Measurements from ENCODE around the gene MLLT3. TPM values are rescaled to one million over a fixed set of nuclear protein-coding genes. Genes with fewer than 3 reads are reported as not detected.

Gene MLLT3
- total and polyA plus RNA-seq, 2 of the 8 experiments (the other 6 are each of a cell fraction or from before 2014, with no cell fraction given), result 5.9 to 9.6 TPM

DNA sequence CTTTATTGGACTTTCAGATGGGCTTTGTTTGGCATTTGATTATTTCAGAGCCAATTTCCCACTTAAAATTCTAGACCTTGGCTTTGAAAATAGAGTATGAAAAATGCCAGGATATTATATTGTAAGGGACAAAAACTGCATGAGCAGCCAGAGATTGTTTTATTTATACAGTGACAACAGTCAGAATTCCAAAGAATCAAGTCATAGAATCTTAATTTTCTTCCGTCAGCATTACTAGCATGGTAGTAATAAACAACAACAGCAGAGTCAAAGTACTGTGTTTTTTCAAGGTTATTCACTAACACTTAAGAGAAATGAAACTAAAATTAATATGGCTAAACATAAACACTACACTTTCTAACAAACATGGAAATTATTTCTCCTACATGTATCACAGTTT is 52.2 kb downstream of the MLLT3 start:
- Histone ChIP-seq H3K9ac (replicated peaks in 1 of 4; ENCODE audit: extremely low read depth in 1 of 4, low read depth in 3 of 4, low read length in 3 of 4) (no peak overlapping the region), H3K56ac (replicated peaks; ENCODE audit: insufficient read length, low read depth, low read length) (no peak overlapping the region), H4K5ac (ENCODE audit: insufficient read length, low read depth, low read length) (no peak overlapping the region), H3K79me1 (ENCODE audit: low read depth, low read length) (no peaks in the 10 kb centered on the region; the same call in 1 of the 2 replicates), H3K79me2 (ENCODE audit: control insufficient read depth in 1 of 2, insufficient read depth in 2 of 2, low read length in 2 of 2) (no peaks in the 10 kb centered on the region), H3K4me2 (ENCODE audit: insufficient read depth in 1 of 2, low read depth in 2 of 2, low read length in 2 of 2) (no peak overlapping the region), H2BK5ac (ENCODE audit: low read depth, low read length) (no peak overlapping the region), H3K36me3 (ENCODE audit: control insufficient read depth in 2 of 4, insufficient read depth in 4 of 4, low read length in 3 of 4) (no peaks in the 10 kb centered on the region), H3K23me2 (ENCODE audit: low read depth, low read length) (no peaks in the 10 kb centered on the region), H3K4ac (replicated peaks; ENCODE audit: insufficient read length, low read depth, low read length) (no peak overlapping the region), H3K23ac (ENCODE audit: insufficient read length) (no peak overlapping the region), H2AK5ac (ENCODE audit: low read depth, low read length) (no peak overlapping the region), H2BK120ac (replicated peaks; ENCODE audit: low read depth, low read length) (no peak overlapping the region), H4K8ac (ENCODE audit: extremely low read depth, insufficient read depth, low read length) (no peak overlapping the region), H2BK15ac (ENCODE audit: low read length) (no peak overlapping the region), H3K4me3 (ENCODE audit: extremely low read depth in 1 of 4, insufficient read depth in 2 of 4, low read depth in 3 of 4, low read length in 4 of 4) (no peak overlapping the region), H2BK12ac (ENCODE audit: low read depth, low read length) (no peak overlapping the region), H3K4me1 (replicated peaks in 1 of 4; ENCODE audit: control insufficient read depth in 3 of 4, insufficient read depth in 4 of 4, low read length in 3 of 4) (no peaks in the 10 kb centered on the region), H2BK20ac (ENCODE audit: low read length) (no peak overlapping the region), H3K27ac (ENCODE audit: low read depth, low read length) (no peak overlapping the region), H2AFZ (ENCODE audit: low read length) (no peak overlapping the region), H3K9me3 (ENCODE audit: insufficient read depth in 2 of 2, low read depth in 1 of 2, low read length in 1 of 2) (no peaks in the 10 kb centered on the region), H3K27me3 (replicated peaks in 1 of 4; ENCODE audit: control insufficient read depth in 3 of 4, extremely low read depth in 1 of 4, insufficient read depth in 3 of 4, low read length in 3 of 4) (no peaks in the 10 kb centered on the region), H3K18ac (ENCODE audit: extremely low read depth, low read length) (no peak overlapping the region), H3K14ac (ENCODE audit: insufficient read length) (no peak overlapping the region), H4K20me1 (replicated peaks in 1 of 2; ENCODE audit: control insufficient read depth in 1 of 2, insufficient read depth in 2 of 2, low read length in 2 of 2) (no peaks in the 10 kb centered on the region), H4K91ac (replicated peaks; ENCODE audit: insufficient read length, low read length) (no peak overlapping the region)
- no peak for FAIRE-seq
- CTCF ChIA-PET (ENCODE audit: partially characterized antibody), result interaction anchor here (0.9 kb wide), 1 partner anchor 45 kb away, joined by 3 read pairs; no protein-coding TSS in a partner anchor
- 97% methylated on average over 1 of the region's 1 CpG; no CpG with 5 or more reads in 1 of the 2 experiments for WGBS, 2 experiments (ENCODE audit: extremely low coverage in 1 of 2, insufficient coverage in 1 of 2, insufficient read length in 1 of 2, insufficient replicate concordance in 2 of 2, low coverage in 1 of 2, low lambda C conversion rate in 2 of 2, missing lambda C conversion rate in 1 of 2)
- DNase-seq (ENCODE audit: low read depth in 1 of 2, low spot score in 2 of 2), result no peak
- POLR2A ChIA-PET (ENCODE audit: partially characterized antibody), result no interaction called here
- no peak for TF ChIP-seq SRF (IDR thresholded peaks at IDR 0.05; ENCODE audit: low read depth, low read length)
- TF ChIP-seq SIN3A (conservative IDR thresholded peaks at IDR 0.05 in 1 of 2, IDR thresholded peaks at IDR 0.05 in 1 of 2; ENCODE audit: low read depth in 1 of 2, low read length in 2 of 2), result no peak
- TF ChIP-seq, protein P1, sequence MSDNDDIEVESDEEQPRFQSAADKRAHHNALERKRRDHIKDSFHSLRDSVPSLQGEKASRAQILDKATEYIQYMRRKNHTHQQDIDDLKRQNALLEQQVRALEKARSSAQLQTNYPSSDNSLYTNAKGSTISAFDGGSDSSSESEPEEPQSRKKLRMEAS (IDR thresholded peaks at IDR 0.05), result no peak
- TF ChIP-seq CEBPB (IDR thresholded peaks at IDR 0.05; ENCODE audit: low read depth, low read length), result no peak
- TF ChIP-seq SP4 (IDR thresholded peaks at IDR 0.05; ENCODE audit: low read length), result no peak
- TF ChIP-seq TEAD4 (IDR thresholded peaks at IDR 0.05; ENCODE audit: low read depth, low read length), result no peak
- no peak for TF ChIP-seq HDAC6 (IDR thresholded peaks at IDR 0.05; ENCODE audit: low read depth, low read length)
- TF ChIP-seq, protein P2, sequence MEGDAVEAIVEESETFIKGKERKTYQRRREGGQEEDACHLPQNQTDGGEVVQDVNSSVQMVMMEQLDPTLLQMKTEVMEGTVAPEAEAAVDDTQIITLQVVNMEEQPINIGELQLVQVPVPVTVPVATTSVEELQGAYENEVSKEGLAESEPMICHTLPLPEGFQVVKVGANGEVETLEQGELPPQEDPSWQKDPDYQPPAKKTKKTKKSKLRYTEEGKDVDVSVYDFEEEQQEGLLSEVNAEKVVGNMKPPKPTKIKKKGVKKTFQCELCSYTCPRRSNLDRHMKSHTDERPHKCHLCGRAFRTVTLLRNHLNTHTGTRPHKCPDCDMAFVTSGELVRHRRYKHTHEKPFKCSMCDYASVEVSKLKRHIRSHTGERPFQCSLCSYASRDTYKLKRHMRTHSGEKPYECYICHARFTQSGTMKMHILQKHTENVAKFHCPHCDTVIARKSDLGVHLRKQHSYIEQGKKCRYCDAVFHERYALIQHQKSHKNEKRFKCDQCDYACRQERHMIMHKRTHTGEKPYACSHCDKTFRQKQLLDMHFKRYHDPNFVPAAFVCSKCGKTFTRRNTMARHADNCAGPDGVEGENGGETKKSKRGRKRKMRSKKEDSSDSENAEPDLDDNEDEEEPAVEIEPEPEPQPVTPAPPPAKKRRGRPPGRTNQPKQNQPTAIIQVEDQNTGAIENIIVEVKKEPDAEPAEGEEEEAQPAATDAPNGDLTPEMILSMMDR (IDR thresholded peaks at IDR 0.05; ENCODE audit: control extremely low read depth in 1 of 3, insufficient read depth in 1 of 3, low read depth in 1 of 3, low read length in 3 of 3), result no peak
- TF ChIP-seq SP1 (IDR thresholded peaks at IDR 0.05; ENCODE audit: low read depth, low read length), result no peak
- no peak for TF ChIP-seq TBP (IDR thresholded peaks at IDR 0.05; ENCODE audit: low read depth, low read length)
- no peak for TF ChIP-seq JUN (IDR thresholded peaks at IDR 0.05; ENCODE audit: low read depth, low read length)
- TF ChIP-seq RBBP5 (IDR thresholded peaks at IDR 0.05; ENCODE audit: borderline replicate concordance, low read depth, low read length), result no peak
- no peak for TF ChIP-seq TAF7 (optimal IDR thresholded peaks at IDR 0.05; ENCODE audit: borderline replicate concordance, low read depth, low read length)

All from H1 (cell line).